ENCODE results near the gene RANGAP1.
A peak's percentile ranks its signal among the peaks of the same experiment; 100 is the strongest.

Gene RANGAP1

GRCh38 chr22:41285820-41286638, at the start of gene RANGAP1:
Gene RANGAP1, minus strand, starts transcription at chr22:41286187. Its CDS starts 5,143 bp downstream, at chr22:41281044.
- H3K9me3 Mint-ChIP-seq = no peaks in the 10 kb centered on the region
- H3K4me3 Mint-ChIP-seq = peak within 1 kb of the TSS; percentile 96
- H3K27me3 Mint-ChIP-seq (ENCODE audit: low read depth) = no peaks in the 10 kb centered on the region

GRCh38 chr22:41334951-41335635, 49.1 kb upstream of the RANGAP1 start:
- H3K27ac Mint-ChIP-seq = no peak overlapping the region
- DNase-seq (ENCODE audit: low spot score) = no peak
- H3K4me1 Mint-ChIP-seq (ENCODE audit: low read depth) = no peaks in the 10 kb centered on the region
- H3K4me3 Mint-ChIP-seq = no peak overlapping the region
- no peaks in the 10 kb centered on the region for H3K27me3 Mint-ChIP-seq (ENCODE audit: low read depth)
- H3K36me3 Mint-ChIP-seq (ENCODE audit: low read depth) = peaks cover 20% of the 10 kb centered on the region
- no peaks in the 10 kb centered on the region for H3K9me3 Mint-ChIP-seq

More at GRCh38 chr22:41285820-41286638, at the start of gene RANGAP1:
- Mint-ChIP-seq H3K4me1 (ENCODE audit: low read depth) (peaks cover 17% of the 10 kb centered on the region), H3K27ac (peak within 1 kb of the TSS; percentile 96), H3K36me3 (ENCODE audit: low read depth) (peaks cover 20% of the 10 kb centered on the region)
- peak; percentile 99 for DNase-seq (ENCODE audit: low spot score)

GRCh38 chr22:41334215-41334614, 48.2 kb upstream of the RANGAP1 start:
- Mint-ChIP-seq H3K4me3 (no peak overlapping the region), H3K27ac (no peak overlapping the region), H3K9me3 (no peaks in the 10 kb centered on the region), H3K36me3 (ENCODE audit: low read depth) (peaks cover 22% of the 10 kb centered on the region), H3K4me1 (ENCODE audit: low read depth) (no peaks in the 10 kb centered on the region), H3K27me3 (ENCODE audit: low read depth) (no peaks in the 10 kb centered on the region)
- no peak for DNase-seq (ENCODE audit: low spot score)

GRCh38 chr22:41333806-41334205, 47.8 kb upstream of the RANGAP1 start:
- H3K9me3 Mint-ChIP-seq = no peaks in the 10 kb centered on the region
- H3K27ac Mint-ChIP-seq = no peak overlapping the region
- peaks cover 22% of the 10 kb centered on the region for H3K36me3 Mint-ChIP-seq (ENCODE audit: low read depth)
- DNase-seq (ENCODE audit: low spot score) = no peak
- no peaks in the 10 kb centered on the region for H3K27me3 Mint-ChIP-seq (ENCODE audit: low read depth)
- H3K4me3 Mint-ChIP-seq = no peak overlapping the region
- no peaks in the 10 kb centered on the region for H3K4me1 Mint-ChIP-seq (ENCODE audit: low read depth)

GRCh38 chr22:41332217-41332939, 46.4 kb upstream of the RANGAP1 start:
- Mint-ChIP-seq H3K4me3 (no peak overlapping the region), H3K36me3 (ENCODE audit: low read depth) (peaks cover 33% of the 10 kb centered on the region), H3K27ac (no peak overlapping the region), H3K4me1 (ENCODE audit: low read depth) (no peaks in the 10 kb centered on the region), H3K9me3 (no peaks in the 10 kb centered on the region), H3K27me3 (ENCODE audit: low read depth) (no peaks in the 10 kb centered on the region)
- no peak for DNase-seq (ENCODE audit: low spot score)

- Mint-ChIP-seq H3K27ac (no peak overlapping the region), H3K27me3 (ENCODE audit: low read depth) (no peaks in the 10 kb centered on the region), H3K36me3 (ENCODE audit: low read depth) (peaks cover 43% of the 10 kb centered on the region), H3K4me1 (ENCODE audit: low read depth) (no peaks in the 10 kb centered on the region), H3K4me3 (no peak overlapping the region), H3K9me3 (no peaks in the 10 kb centered on the region)
- no peak for DNase-seq (ENCODE audit: low spot score)
These were observed 44.2 kb upstream of the RANGAP1 start for GRCh38 chr22:41330169-41330568.

GRCh38 chr22:41327124-41327523, 41.1 kb upstream of the RANGAP1 start:
- Mint-ChIP-seq H3K4me1 (ENCODE audit: low read depth) (no peaks in the 10 kb centered on the region), H3K4me3 (no peak overlapping the region), H3K27ac (no peak overlapping the region), H3K27me3 (ENCODE audit: low read depth) (no peaks in the 10 kb centered on the region), H3K9me3 (no peaks in the 10 kb centered on the region), H3K36me3 (ENCODE audit: low read depth) (peaks cover 46% of the 10 kb centered on the region)
- DNase-seq (ENCODE audit: low spot score) = no peak

- Mint-ChIP-seq H3K9me3 (no peaks in the 10 kb centered on the region), H3K36me3 (ENCODE audit: low read depth) (peaks cover 39% of the 10 kb centered on the region), H3K27ac (no peak overlapping the region), H3K4me1 (ENCODE audit: low read depth) (no peaks in the 10 kb centered on the region), H3K27me3 (ENCODE audit: low read depth) (no peaks in the 10 kb centered on the region), H3K4me3 (no peak overlapping the region)
- DNase-seq (ENCODE audit: low spot score) = no peak
These were observed 39.0 kb upstream of the RANGAP1 start for GRCh38 chr22:41324821-41325528.

- Mint-ChIP-seq H3K4me3 (no peak overlapping the region), H3K27ac (no peak overlapping the region), H3K36me3 (ENCODE audit: low read depth) (peaks cover 20% of the 10 kb centered on the region), H3K9me3 (no peaks in the 10 kb centered on the region), H3K27me3 (ENCODE audit: low read depth) (no peaks in the 10 kb centered on the region), H3K4me1 (ENCODE audit: low read depth) (peaks cover 5% of the 10 kb centered on the region)
- DNase-seq (ENCODE audit: low spot score) = no peak
These were observed 34.6 kb upstream of the RANGAP1 start for GRCh38 chr22:41320416-41321240.

- H3K4me3 Mint-ChIP-seq = no peak overlapping the region
- H3K27ac Mint-ChIP-seq = no peak overlapping the region
- H3K36me3 Mint-ChIP-seq (ENCODE audit: low read depth) = peaks cover 9% of the 10 kb centered on the region
- no peaks in the 10 kb centered on the region for H3K9me3 Mint-ChIP-seq
- DNase-seq (ENCODE audit: low spot score) = no peak
- no peaks in the 10 kb centered on the region for H3K27me3 Mint-ChIP-seq (ENCODE audit: low read depth)
- peaks cover 12% of the 10 kb centered on the region for H3K4me1 Mint-ChIP-seq (ENCODE audit: low read depth)
These were observed 29.6 kb upstream of the RANGAP1 start for GRCh38 chr22:41315586-41315985.

- Mint-ChIP-seq H3K4me3 (no peak overlapping the region), H3K27ac (no peak overlapping the region)
- DNase-seq (ENCODE audit: low spot score) = no peak
These were observed 28.8 kb upstream of the RANGAP1 start for GRCh38 chr22:41314821-41315220.

GRCh38 chr22:41311487-41311886, 25.5 kb upstream of the RANGAP1 start:
- no peak for DNase-seq (ENCODE audit: low spot score)
- Mint-ChIP-seq H3K27ac (peak overlapping the region; percentile 51), H3K27me3 (ENCODE audit: low read depth) (no peaks in the 10 kb centered on the region), H3K4me3 (no peak overlapping the region), H3K4me1 (ENCODE audit: low read depth) (peaks cover 10% of the 10 kb centered on the region), H3K36me3 (ENCODE audit: low read depth) (peaks cover 8% of the 10 kb centered on the region), H3K9me3 (no peaks in the 10 kb centered on the region)

More at GRCh38 chr22:41314821-41315220, 28.8 kb upstream of the RANGAP1 start:
- Mint-ChIP-seq H3K4me1 (ENCODE audit: low read depth) (peaks cover 12% of the 10 kb centered on the region), H3K27me3 (ENCODE audit: low read depth) (no peaks in the 10 kb centered on the region), H3K36me3 (ENCODE audit: low read depth) (peaks cover 7% of the 10 kb centered on the region), H3K9me3 (no peaks in the 10 kb centered on the region)

- Mint-ChIP-seq H3K4me1 (ENCODE audit: low read depth) (peaks cover 15% of the 10 kb centered on the region), H3K9me3 (no peaks in the 10 kb centered on the region), H3K4me3 (no peak overlapping the region), H3K27me3 (ENCODE audit: low read depth) (no peaks in the 10 kb centered on the region), H3K36me3 (ENCODE audit: low read depth) (peaks cover 8% of the 10 kb centered on the region), H3K27ac (no peak overlapping the region)
- no peak for DNase-seq (ENCODE audit: low spot score)
These were observed 24.3 kb upstream of the RANGAP1 start for GRCh38 chr22:41310336-41310735.
